ENCODE results near the gene VPS13D.
"Not testable (repeated sequence)": the region's sequence is repeated elsewhere in the genome, so short reads cannot be mapped to it uniquely, and the experiment has no call there.

VPS13D gene

GRCh38 chr1:12450090-12450755 lies 220.4 kb downstream of the VPS13D start:
- DNase-seq (ENCODE audit: low read depth, low spot score), result no peak

GRCh38 chr1:12450756-12451559 lies 221.1 kb downstream of the VPS13D start:
- no peak for DNase-seq (ENCODE audit: low read depth, low spot score)

GRCh38 chr1:12451560-12451900 lies 221.7 kb downstream of the VPS13D start:
- no peak for DNase-seq (ENCODE audit: low read depth, low spot score)

GRCh38 chr1:12452262-12452661 lies 222.4 kb downstream of the VPS13D start:
- DNase-seq (ENCODE audit: low read depth, low spot score), result no peak

DNA sequence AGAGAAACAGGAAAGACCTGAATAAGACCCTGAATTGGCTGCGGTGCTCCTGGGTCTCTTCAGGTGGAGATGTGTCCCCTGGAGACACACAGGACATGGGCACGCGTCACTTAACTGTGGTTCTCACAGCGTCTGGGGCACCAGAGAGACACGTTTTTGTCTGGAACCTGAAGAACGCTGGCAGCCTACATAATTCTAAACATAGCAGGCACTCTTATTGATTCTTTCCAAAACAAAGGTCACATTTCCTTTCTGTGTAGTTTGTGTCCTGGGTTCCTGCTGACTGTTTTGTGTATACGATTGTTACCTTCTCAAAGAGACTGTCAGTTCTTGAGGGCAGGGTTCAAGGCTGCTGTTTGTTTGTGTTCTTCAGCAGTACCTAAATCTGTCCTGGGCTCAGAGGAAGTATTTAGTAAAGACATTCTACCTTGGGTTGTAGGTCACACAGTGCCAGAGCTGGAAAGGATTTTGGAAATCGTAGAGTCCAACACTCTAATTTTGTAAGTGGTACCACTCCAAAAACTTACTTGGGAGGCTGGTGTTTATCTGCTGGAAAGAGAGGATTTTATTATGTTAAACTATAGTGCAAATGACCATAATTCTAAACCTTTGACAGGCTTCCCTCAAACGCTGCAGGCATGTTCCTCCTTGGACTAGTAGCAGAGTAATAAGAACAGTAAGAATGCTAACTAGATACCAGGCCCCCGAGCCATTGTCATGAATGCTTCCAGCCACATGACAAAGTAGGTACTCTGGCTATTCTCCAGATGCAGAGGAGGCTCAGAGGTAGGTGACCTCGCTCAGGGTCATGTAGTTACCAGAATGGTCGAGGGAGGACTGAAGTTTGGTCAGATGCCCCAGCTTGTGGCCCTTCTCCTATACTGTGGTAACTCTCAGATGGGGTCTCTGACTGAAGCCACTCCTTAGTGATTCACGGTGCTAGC lies 223.8 kb downstream of the VPS13D start:
- no peak for DNase-seq (ENCODE audit: low read depth, low spot score)

DNA sequence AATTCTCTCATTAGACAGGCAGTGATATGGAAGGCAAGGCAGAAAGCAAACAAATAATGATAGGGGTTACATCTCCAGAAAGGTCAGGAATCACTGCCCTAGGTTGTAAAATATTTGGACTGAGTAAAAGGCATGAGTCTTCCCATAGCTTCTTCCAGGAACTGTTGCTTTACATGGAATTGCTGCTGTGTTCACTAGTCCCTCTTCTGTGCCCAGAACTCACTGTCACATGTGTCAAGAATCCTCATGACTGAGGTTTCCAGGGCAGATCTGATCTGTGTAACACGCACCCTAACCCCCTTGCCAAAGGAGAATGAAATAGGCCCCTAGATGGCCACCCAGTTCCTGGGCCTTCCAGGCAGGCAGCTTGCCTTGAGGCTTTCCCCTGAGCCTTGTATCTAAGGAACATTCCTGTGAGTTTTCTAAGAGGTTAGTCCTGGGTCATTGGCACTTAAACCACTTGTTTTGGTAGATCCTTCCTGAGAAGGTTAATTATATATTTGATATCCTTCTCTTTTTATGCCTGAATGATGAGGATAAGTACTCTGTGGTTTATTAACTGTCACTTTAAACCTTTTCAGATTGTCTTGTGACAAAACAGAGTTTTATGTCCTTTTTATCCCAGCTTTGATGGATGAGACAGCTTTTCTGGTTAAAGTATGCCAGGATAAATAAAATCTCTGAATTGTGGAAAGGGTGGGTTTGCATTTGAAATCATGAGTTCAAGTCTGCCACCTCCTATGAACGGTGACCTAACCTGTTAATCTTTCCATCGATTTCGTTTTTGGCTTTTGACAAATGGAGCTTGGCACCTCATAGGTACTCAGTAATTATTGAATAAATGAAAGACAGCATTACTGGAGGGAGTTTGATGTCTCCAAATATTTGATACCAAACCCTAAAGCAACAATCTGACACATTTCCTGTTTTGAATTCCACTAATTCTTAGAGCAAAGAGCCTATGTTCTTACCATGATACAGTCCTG lies 224.9 kb downstream of the VPS13D start:
- DNase-seq (ENCODE audit: low read depth, low spot score), result no peak

GRCh38 chr1:12456081-12456480 lies 226.3 kb downstream of the VPS13D start:
- not testable (repeated sequence) for DNase-seq (ENCODE audit: low read depth, low spot score)

DNA sequence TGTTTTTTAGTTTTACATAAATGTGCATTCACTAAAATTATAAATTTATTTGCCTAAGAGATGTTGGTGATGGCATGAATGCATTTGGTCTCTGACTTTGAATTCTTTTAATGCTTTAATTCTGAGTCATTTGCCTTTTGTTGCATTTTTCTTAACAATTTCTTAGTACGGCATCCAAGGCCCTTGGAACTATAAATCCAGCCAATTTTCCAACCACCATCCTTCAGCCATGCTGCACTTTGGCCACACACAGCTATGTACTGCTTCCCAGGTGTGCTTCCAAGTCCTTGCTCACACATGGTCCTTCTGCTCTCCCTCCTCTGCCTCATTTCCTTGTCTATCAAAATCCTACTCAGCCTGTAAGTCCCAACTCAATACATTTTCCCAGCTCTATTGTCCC lies 227.1 kb downstream of the VPS13D start:
- no peak for DNase-seq (ENCODE audit: low read depth, low spot score)

DNA sequence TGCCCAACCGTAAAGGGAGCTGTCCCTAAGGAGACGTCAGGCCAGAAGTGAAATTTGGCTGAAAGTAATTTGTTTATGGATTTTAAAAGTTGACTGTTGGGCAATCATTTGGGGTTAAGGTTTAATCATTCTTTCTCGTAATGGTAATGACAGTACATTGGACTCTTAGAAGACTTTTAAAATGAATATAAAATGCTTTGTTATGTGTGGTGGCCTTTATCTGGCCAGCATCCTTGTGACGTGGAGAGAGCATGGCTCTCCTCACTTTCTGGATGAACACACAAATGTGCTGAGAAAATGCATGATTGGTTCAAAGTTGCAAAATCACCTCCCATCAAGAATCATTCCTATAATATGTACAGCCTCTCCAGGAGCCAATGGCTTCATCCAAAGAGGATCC lies 227.9 kb downstream of the VPS13D start:
- no peak for DNase-seq (ENCODE audit: low read depth, low spot score)

- no peak for DNase-seq (ENCODE audit: low read depth, low spot score)
Measured at GRCh38 chr1:12458571-12458970, 228.7 kb downstream of the VPS13D start.

GRCh38 chr1:12460121-12460520 lies 230.3 kb downstream of the VPS13D start:
- no peak for DNase-seq (ENCODE audit: low read depth, low spot score)

GRCh38 chr1:12460911-12461621 lies 231.2 kb downstream of the VPS13D start:
- no peak for DNase-seq (ENCODE audit: low read depth, low spot score)

DNA sequence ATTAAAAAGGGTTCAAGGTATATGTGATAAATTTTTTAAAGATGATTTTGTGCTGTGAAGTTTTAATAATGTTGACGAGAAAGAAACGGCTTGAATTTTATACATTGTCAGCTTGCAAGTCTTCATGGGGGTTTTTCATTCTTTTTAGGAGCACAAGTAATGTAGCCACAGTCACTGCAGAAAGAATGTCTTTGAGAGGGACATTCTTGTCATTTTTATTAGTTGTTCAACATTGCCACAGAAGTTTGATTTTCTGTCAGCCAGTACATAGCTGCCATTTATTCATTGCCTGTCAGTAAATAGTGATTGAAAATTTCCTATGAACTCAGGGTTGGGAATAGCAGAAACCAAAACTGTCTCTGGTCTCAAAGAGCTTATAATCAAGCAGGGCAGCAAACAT lies 231.9 kb downstream of the VPS13D start:
- DNase-seq (ENCODE audit: low read depth, low spot score), result no peak

GRCh38 chr1:12462586-12462985 lies 232.8 kb downstream of the VPS13D start:
- DNase-seq (ENCODE audit: low read depth, low spot score), result no peak

DNA sequence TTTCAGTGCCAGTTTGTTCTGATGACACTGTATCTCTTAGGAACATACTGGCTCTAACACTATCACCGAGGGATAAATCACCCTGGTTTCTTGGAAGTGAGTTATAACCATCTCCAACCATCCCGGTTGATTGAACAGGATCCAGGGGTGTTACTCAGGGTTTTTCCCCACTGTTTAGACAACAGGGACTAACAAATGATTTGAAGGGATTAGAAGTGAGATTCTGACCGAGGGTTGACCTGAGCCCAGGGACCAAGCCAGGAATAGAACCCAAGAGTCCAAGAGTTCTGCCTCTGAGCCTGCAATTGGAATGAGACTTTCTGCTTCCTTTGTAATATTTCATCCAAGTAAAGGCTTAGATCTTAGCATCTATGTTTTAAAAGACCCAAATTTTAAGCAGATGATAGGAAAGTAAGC lies 234.2 kb downstream of the VPS13D start:
- no peak for DNase-seq (ENCODE audit: low read depth, low spot score)

GRCh38 chr1:12464598-12465056 lies 234.8 kb downstream of the VPS13D start:
- no peak for DNase-seq (ENCODE audit: low read depth, low spot score)

GRCh38 chr1:12465126-12465525 lies 235.3 kb downstream of the VPS13D start:
- no peak for DNase-seq (ENCODE audit: low read depth, low spot score)

DNA sequence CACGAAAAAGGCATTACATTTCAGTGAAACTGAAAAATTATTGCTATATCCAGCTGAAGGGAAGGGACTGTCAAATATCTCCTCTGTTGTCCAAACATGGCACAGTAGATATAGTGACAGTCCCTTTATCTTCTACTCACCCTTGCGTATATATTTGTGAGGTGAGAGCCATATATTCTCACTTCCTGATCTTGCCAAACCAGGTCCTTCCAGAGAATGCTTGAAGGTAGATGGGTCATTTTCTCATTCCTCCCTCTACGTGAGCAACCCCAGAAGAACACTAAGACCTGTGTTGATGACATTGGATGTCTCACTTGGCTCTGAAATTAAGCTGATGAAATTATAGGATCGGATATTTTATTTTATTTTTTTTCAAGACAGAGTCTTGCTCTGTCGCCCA lies 237.0 kb downstream of the VPS13D start:
- DNase-seq (ENCODE audit: low read depth, low spot score), result no peak

GRCh38 chr1:12467570-12468286 lies 237.9 kb downstream of the VPS13D start:
- DNase-seq (ENCODE audit: low read depth, low spot score), result no peak

DNA sequence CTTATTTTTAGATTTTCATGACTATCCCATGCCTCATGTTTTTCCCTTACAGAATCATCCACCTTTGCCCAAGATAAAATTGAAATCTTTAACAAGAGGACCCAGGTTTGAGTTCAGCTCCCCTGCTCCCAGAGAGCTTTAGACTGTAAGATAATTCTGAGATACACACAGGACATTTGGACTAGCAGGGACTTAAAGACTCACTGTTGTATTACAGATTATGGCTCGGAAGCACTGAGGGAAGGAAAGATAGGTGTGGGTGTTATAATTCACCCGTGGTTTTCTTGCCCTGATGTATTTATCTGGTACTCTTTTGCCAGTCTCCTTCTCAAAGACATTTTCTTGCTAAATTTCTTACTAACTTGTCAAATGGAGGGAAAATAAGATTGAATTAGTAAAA lies 238.5 kb downstream of the VPS13D start:
- no peak for DNase-seq (ENCODE audit: low read depth, low spot score)
